Ovary (tissue), 9 donors: ENCODE data around the gene NRARP. TPM values are rescaled to one million over a fixed set of nuclear protein-coding genes. Genes with fewer than 3 reads are reported as not detected.
"Not testable (repeated sequence)": the region's sequence is repeated elsewhere in the genome, so short reads cannot be mapped to it uniquely, and the experiment has no call there.

Experiments
- DNase-seq, 5 donors: peaks; one replicate each; pipeline ENCODE4 v3.0.0-alpha.2; 2019 to 2020
- H3K27ac ChIP-seq, 2 donors: fragments of 200-600 bp; one replicate each; pipeline versions ENCODE4 v1.5.1 to v1.8.0; 2019 to 2022
- H3K27me3 ChIP-seq: fragments of 200-600 bp; one replicate; pipeline ENCODE4 v1.8.0; 2022
- H3K36me3 ChIP-seq: fragments of 200-600 bp; sonication (generic); one replicate; pipeline ENCODE4 v1.5.1; 2019
- H3K4me1 ChIP-seq: one replicate; pipeline ENCODE4 v1.8.1; 2013; ENCODE audit warnings: mild to moderate bottlenecking, moderate library complexity; ENCODE audit not compliant: insufficient read depth
- H3K4me3 ChIP-seq: fragments of 200-600 bp; sonication (generic); one replicate; pipeline ENCODE4 v1.5.1; 2017
- H3K9me3 ChIP-seq, 2 donors: fragments of 200-600 bp in 1 of 2; sonication (generic) in 1 of 2; one replicate each; pipeline versions ENCODE4 v1.5.1 to v1.8.1; 2013 to 2019; ENCODE audit warnings: mild to moderate bottlenecking in 1 of 2, moderate library complexity in 1 of 2
- CTCF ChIP-seq, 3 donors: fragments of 450-650 bp in 2 of 3; fragments of 200-600 bp in 1 of 3; IDR thresholded peaks; one replicate each; pipeline versions ENCODE4 v1.5.1 to v1.8.0; 2016 to 2022; ENCODE audit warnings: antibody characterized with exemption in 3 of 3, mild to moderate bottlenecking in 1 of 3
- EP300 ChIP-seq: sonication (generic); formaldehyde crosslinking; IDR thresholded peaks from one replicate; pipeline ENCODE4 v1.6.1; 2017; ENCODE audit warnings: antibody characterized with exemption
- POLR2A ChIP-seq: fragments of 450-650 bp; IDR thresholded peaks from one replicate; pipeline ENCODE4 v1.6.1; 2017; ENCODE audit warnings: antibody characterized with exemption, mild to moderate bottlenecking, moderate library complexity
- WGBS, 3 donors: extraction: QIAGEN DNeasy Blood & Tissue Kit in 1 of 3; methylation state at CpG; one replicate each; pipeline versions ENCODE4 v1.1.5 to v1.1.7; 2013 to 2017; 5-methylcytosine and 5-hydroxymethylcytosine counted together
- intact Hi-C, 4 donors: fragments of 100-400 bp; cut with DNase I; formaldehyde crosslinking; loops; one replicate each; pipeline versions ENCODE4 v1.11.0 to v1.15.1; 2022 to 2023
- polyA plus RNA-seq, 2 donors: library from polyadenylated mRNA; stranded (reverse); fragments of 200-250 nt in 1 of 2; fragments of 350-450 nt in 1 of 2; fragmentation: Illumina TruSeq in 1 of 2; extraction: RNeasy Lipid Tissue Mini Kit (QIAGEN cat#74804) in 1 of 2; gene quantifications; one replicate each; pipeline ENCODE4 v1.2.3, GENCODE V29; 2013 to 2014
- total RNA-seq, 7 donors: library from RNA; depleted of rRNA in 2 of 7; stranded (reverse); fragments of >200 nt in 2 of 7; fragmentation: NEBNext Ultra II Directional in 3 of 7; extraction: Animal tissue kit (Norgen Biotek cat#: 25700) in 3 of 7; gene quantifications; one replicate each; pipeline versions ENCODE4 v1.1.0 to v1.2.4, GENCODE V29; 2016 to 2023
- donor health status: DM: no; HTN: no; CAD: no; lungs with moderate emphysema.
- donor health status: DM: no; HTN: no; CAD: no.
- donor health status: Bipolar disorder and iron deficiency.
- donor health status: DM: yes; HTN: yes; CAD: no.
- donor health status: DM: no; HTN: no; CAD: no.
- donor health status: DM: yes; HTN: yes; CAD: no.

The NRARP gene
- total and polyA plus RNA-seq, 9 donors = 1.3 to 13.8 (median 3.7) TPM

DNA sequence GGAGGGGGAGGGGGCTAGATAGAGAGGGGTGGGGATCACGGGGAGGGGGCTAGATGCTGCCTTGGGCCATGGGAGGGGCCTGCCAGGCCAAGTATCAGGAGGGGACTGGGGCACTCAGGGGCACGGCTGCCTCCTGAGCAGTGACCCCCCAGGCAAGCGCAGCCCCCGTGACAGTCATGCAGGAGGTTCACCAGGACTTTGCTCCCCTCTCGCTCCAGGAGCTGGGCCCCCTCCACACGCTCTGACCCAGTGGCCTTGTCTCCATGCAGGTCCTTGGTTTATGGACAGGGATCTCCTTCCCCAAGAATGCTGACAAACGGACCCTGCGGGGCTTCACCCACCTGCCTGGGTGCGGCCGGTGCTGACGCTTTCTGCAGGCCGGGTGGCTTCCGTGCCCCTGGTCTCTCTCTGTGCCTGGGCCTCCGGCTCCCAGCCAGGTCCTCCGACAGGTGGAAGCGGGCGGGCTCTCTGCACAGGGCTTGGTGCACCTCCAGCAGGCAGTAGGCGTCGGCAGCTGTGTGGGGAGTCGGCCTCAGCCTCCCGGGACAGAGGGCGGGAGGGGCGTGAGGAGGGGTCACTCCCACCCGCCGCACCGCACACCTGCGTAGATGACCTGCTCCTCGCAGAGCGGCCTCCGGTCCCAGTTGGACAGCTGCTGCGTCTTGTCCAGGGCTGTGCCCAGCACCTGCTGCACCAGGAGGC, 46.8 kb upstream of the NRARP start:
- no peak overlapping the region for H3K27ac ChIP-seq
- DNase-seq = no peak
- no peaks in the 10 kb centered on the region for H3K4me1 ChIP-seq
- H3K4me3 ChIP-seq = no peak overlapping the region
- H3K36me3 ChIP-seq = no peaks in the 10 kb centered on the region
- intact Hi-C loops = no loop called here
- 89 to 94% (median 93%) methylated on average over 30 to 31 of the region's 31 CpGs for WGBS, 3 donors
- H3K27me3 ChIP-seq = no peaks in the 10 kb centered on the region
- TF ChIP-seq POLR2A = no peak
- H3K9me3 ChIP-seq = no peaks in the 10 kb centered on the region

DNA sequence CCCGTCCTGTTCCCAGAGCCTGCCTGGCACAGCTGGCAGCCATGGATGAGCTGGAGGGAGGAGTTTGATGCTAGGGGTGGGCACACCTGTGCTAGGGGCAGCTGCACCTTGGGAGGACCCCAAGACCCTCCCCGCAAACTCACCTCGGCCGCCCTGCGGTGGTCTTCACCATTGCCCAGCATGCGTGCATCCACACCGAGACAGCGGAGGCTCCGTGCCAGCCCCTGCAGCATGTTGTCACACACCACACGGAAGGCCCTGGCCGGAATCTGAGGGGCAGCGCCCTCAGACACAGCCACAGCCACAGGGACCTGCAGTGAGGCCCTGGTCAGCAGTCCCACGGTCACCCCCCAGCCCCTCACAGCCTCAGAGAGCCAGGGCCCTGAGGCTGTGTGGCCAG, 45.9 kb upstream of the NRARP start:
- Histone ChIP-seq H3K36me3 (no peaks in the 10 kb centered on the region), H3K4me3 (no peak overlapping the region), H3K4me1 (no peaks in the 10 kb centered on the region), H3K27me3 (no peaks in the 10 kb centered on the region), H3K27ac (no peak overlapping the region), H3K9me3 (no peaks in the 10 kb centered on the region)
- intact Hi-C loops = no loop called here
- no peak for TF ChIP-seq EP300
- no peak for TF ChIP-seq POLR2A
- no peak for TF ChIP-seq CTCF (IDR thresholded peaks at IDR 0.05)
- 94 to 98% (median 96%) methylated on average over 11 to 13 of the region's 13 CpGs for WGBS, 3 donors
- DNase-seq = no peak

GRCh38 chr9:137342482-137342881, 40.4 kb upstream of the NRARP start:
- WGBS, 3 donors = 80 to 83% (median 81%) methylated on average over 7 of the region's 7 CpGs
- TF ChIP-seq EP300 (no peak), POLR2A (no peak), CTCF (IDR thresholded peaks at IDR 0.05) (no peak)
- Histone ChIP-seq H3K36me3 (no peaks in the 10 kb centered on the region), H3K27me3 (no peaks in the 10 kb centered on the region), H3K4me1 (no peaks in the 10 kb centered on the region), H3K9me3 (no peaks in the 10 kb centered on the region), H3K4me3 (no peak overlapping the region), H3K27ac (no peak overlapping the region)
- intact Hi-C loops = no loop called here
- peak in 1 of 5 donors; percentile 8 for DNase-seq

GRCh38 chr9:137341227-137341626, 39.2 kb upstream of the NRARP start:
- intact Hi-C loops = no loop called here
- no peaks in the 10 kb centered on the region for H3K9me3 ChIP-seq
- TF ChIP-seq POLR2A (no peak), EP300 (no peak), CTCF (IDR thresholded peaks at IDR 0.05) (no peak)
- 77 to 92% (median 78%) methylated on average over 4 to 6 of the region's 6 CpGs for WGBS, 3 donors
- DNase-seq = no peak
- no peaks in the 10 kb centered on the region for H3K36me3 ChIP-seq
- H3K4me1 ChIP-seq = no peaks in the 10 kb centered on the region
- H3K27me3 ChIP-seq = no peaks in the 10 kb centered on the region
- no peak overlapping the region for H3K27ac ChIP-seq
- H3K4me3 ChIP-seq = no peak overlapping the region

DNA sequence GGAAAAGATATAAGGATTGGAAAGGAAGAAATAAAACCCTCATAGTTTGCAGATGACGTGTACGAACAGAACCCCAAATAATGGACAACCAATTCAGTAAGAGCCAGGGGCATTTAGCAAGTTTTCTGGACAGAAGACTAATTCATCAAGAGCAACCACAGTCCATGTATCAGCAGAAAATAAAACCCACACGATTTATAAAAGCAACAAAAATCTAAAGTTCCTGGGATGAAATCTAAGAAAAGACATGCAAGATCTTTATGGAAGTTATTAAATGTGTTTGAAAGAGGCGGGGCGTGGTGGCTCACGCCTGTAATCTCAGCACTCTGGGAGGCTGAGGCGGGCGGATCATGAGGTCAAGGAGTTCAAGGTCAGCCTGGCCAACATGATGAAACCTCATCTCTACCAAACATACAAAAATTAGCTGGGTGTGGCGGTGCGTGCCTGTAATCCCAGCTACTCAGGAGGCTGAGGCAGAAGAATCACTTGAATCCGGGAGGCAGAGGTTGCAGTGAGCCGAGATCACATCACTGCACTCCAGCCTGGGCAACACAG, 37.9 kb upstream of the NRARP start:
- H3K27ac ChIP-seq, H3K36me3 ChIP-seq, H3K27me3 ChIP-seq, intact Hi-C loops, H3K4me3 ChIP-seq, H3K4me1 ChIP-seq, H3K9me3 ChIP-seq: not testable (repeated sequence)
- WGBS, 3 donors = 85 to 90% (median 87%) methylated on average over 12 of the region's 12 CpGs
- peak in 1 of 5 donors; percentile 1 for DNase-seq
